ENCODE data around the gene SRSF9.
A peak's percentile ranks its signal among the peaks of the same experiment; 100 is the strongest.

SRSF9 gene

GRCh38 chr12:120413901-120414695, 55.5 kb downstream of the SRSF9 start:
- peak in 46 of 58 donors; percentile 5 to 83 (median 42) for DNase-seq

- DNase-seq: no peak
Observed at GRCh38 chr12:120412421-120412820, 57.1 kb downstream of the SRSF9 start.
